HCT116 (cell line): ENCODE data around the gene TIMM21. TPM values are rescaled to one million over a fixed set of nuclear protein-coding genes. Genes with fewer than 3 reads are reported as not detected.

ENCODE experiments used
- ATAC-seq: fragments of 200-7000 bp; cut with Tn5 transposase; 2 replicates; pipeline ENCODE4 v1.9.1; 2020; ENCODE audit warnings: mild to moderate bottlenecking, moderate library complexity
- BruUV-seq: library from RNA; stranded (reverse); fragments of 400-500 nt; replicated peaks from 2 replicates; lab custom pipeline; 2021; lab: Mats Ljungman, UMichigan
- CTCF ChIA-PET: fragments of 300-600 bp; sonication (Branson Sonifier 250); formaldehyde crosslinking; loops from one replicate; lab custom pipeline; 2021; ENCODE audit warnings: antibody characterized with exemption; lab: Charles Lee
- POLR2A ChIA-PET: fragments of 300-600, 350-600 bp; sonication (Branson Sonifier 250); formaldehyde crosslinking; loops from one replicate; lab custom pipeline; 2021; ENCODE audit warnings: antibody characterized with exemption; lab: Charles Lee
- RAD21 ChIA-PET, 2 experiments: fragments of 300-600 bp; sonication (Branson Sonifier 250); formaldehyde crosslinking; loops; one replicate each; lab custom pipeline; 2023; ENCODE audit warnings: low total read pairs in 2 of 2; ENCODE audit not compliant: uncharacterized antibody in 2 of 2, unreplicated experiment in 2 of 2, low non-redundant PET in 1 of 2; lab: Charles Lee
- DNase-seq: peaks from one replicate; pipeline ENCODE4 v3.0.0-alpha.2; 2010; ENCODE audit warnings: low read depth, low spot score
- H2AFZ ChIP-seq: fragments of 200-600 bp; shearing (Covaris generic), sonication (generic); 2 replicates; pipeline ENCODE4 v1.6.1; 2017; ENCODE audit warnings: low read depth, mixed run types, mixed read lengths, antibody characterized with exemption, low read length; ENCODE audit not compliant: poor library complexity, severe bottlenecking
- H3K27ac ChIP-seq: 2 replicates; pipeline ENCODE4 v1.5.1; 2012; ENCODE audit warnings: low read depth, low read length
- H3K27me3 ChIP-seq: fragments of 200-600 bp; sonication (generic); 2 replicates; pipeline ENCODE4 v1.6.1; 2016; ENCODE audit warnings: mixed run types, low read length, mixed read lengths; ENCODE audit not compliant: insufficient read depth
- H3K36me3 ChIP-seq, 2 experiments: fragments of 200-500 bp in 1 of 2; fragments of 200-600 bp in 1 of 2; sonication (Bioruptor generic) in 1 of 2; sonication (generic) in 1 of 2; 2 replicates each; pipeline versions ENCODE4 v1.5.1 to v1.6.1; 2014 to 2016; ENCODE audit warnings: low read length in 2 of 2, inconsistent platforms in 1 of 2, mixed read lengths in 1 of 2, mixed run types in 1 of 2; ENCODE audit not compliant: insufficient read depth in 2 of 2, control insufficient read depth in 1 of 2
- H3K4me1 ChIP-seq, 2 experiments: fragments of 200-600 bp in 1 of 2; sonication (generic) in 1 of 2; 2 replicates each; pipeline versions ENCODE4 v1.5.1 to v1.6.1; 2012 to 2017; ENCODE audit warnings: low read length in 2 of 2, inconsistent platforms in 1 of 2, mild to moderate bottlenecking in 1 of 2, mixed read lengths in 1 of 2, mixed run types in 1 of 2, moderate library complexity in 1 of 2; ENCODE audit not compliant: insufficient read depth in 2 of 2, control insufficient read depth in 1 of 2
- H3K4me2 ChIP-seq: fragments of 200-600 bp; sonication (generic); 2 replicates; pipeline ENCODE4 v1.6.1; 2017; ENCODE audit warnings: mixed run types, low read length, mixed read lengths
- H3K4me3 ChIP-seq, 2 experiments: fragments of 200-600 bp in 1 of 2; sonication (generic) in 1 of 2; replicated peaks in 1 of 2; 2 replicates each; pipeline ENCODE4 v1.5.1; 2011 to 2016; ENCODE audit warnings: low read length in 2 of 2, control low read depth in 1 of 2, low read depth in 1 of 2, mild to moderate bottlenecking in 1 of 2, mixed read lengths in 1 of 2, mixed run types in 1 of 2
- H3K79me2 ChIP-seq: fragments of 200-600 bp; sonication (generic); 2 replicates; pipeline ENCODE4 v1.6.1; 2017; ENCODE audit warnings: mild to moderate bottlenecking, mixed run types, low read length, moderate library complexity, mixed read lengths; ENCODE audit not compliant: insufficient read depth
- H3K9ac ChIP-seq: fragments of 200-600 bp; sonication (generic); 2 replicates; pipeline ENCODE4 v1.6.1; 2016; ENCODE audit warnings: low read length, mixed read lengths
- H3K9me2 ChIP-seq: fragments of 200-600 bp; sonication (generic), shearing (Covaris generic); 2 replicates; pipeline ENCODE4 v1.6.1; 2017; ENCODE audit warnings: mixed run types, mild to moderate bottlenecking, moderate library complexity; ENCODE audit not compliant: insufficient read depth
- H3K9me3 ChIP-seq, 2 experiments: fragments of 200-500 bp in 1 of 2; fragments of 200-600 bp in 1 of 2; sonication (Bioruptor generic) in 1 of 2; sonication (generic) in 1 of 2; 2 replicates each; pipeline ENCODE4 v1.6.1; 2014 to 2017; ENCODE audit warnings: low read length in 2 of 2, mixed read lengths in 2 of 2, inconsistent platforms in 1 of 2, low read depth in 1 of 2, mild to moderate bottlenecking in 1 of 2, mixed run types in 1 of 2, moderate library complexity in 1 of 2; ENCODE audit not compliant: control insufficient read depth in 1 of 2, insufficient read depth in 1 of 2
- H4K20me1 ChIP-seq: fragments of 200-600 bp; sonication (generic), shearing (Covaris generic); 2 replicates; pipeline ENCODE4 v1.6.1; 2017; ENCODE audit warnings: mixed run types, mild to moderate bottlenecking, moderate library complexity; ENCODE audit not compliant: insufficient read depth
- CBX3 ChIP-seq: IDR thresholded peaks from 2 replicates; pipeline ENCODE4 v1.6.1; 2012; ENCODE audit warnings: low read depth
- CEBPB ChIP-seq: IDR thresholded peaks from 2 replicates; pipeline ENCODE4 v1.6.1; 2012; ENCODE audit warnings: low read depth
- CTCF ChIP-seq, 3 experiments: fragments of 200-600 bp in 1 of 3; sonication (generic) in 1 of 3; IDR thresholded peaks in 2 of 3; conservative IDR thresholded peaks in 1 of 3; 2 replicates each; pipeline ENCODE4 v1.5.1; 2012 to 2017; ENCODE audit warnings: low read depth in 2 of 3, low read length in 2 of 3, antibody characterized with exemption in 1 of 3, borderline replicate concordance in 1 of 3, control low read depth in 1 of 3, mild to moderate bottlenecking in 1 of 3, mixed read lengths in 1 of 3, mixed run types in 1 of 3, moderate library complexity in 1 of 3; ENCODE audit not compliant: insufficient read depth in 1 of 3
- JUND ChIP-seq: IDR thresholded peaks from 2 replicates; pipeline ENCODE4 v1.6.1; 2012
- MAX ChIP-seq: IDR thresholded peaks from 2 replicates; pipeline ENCODE4 v1.6.1; 2012
- POLR2A ChIP-seq: IDR thresholded peaks from 2 replicates; pipeline ENCODE4 v1.7.0; 2011; ENCODE audit warnings: borderline replicate concordance; ENCODE audit not compliant: insufficient read depth, insufficient read length; ENCODE audit errors: extremely low read depth
- POLR2AphosphoS5 ChIP-seq: IDR thresholded peaks from 2 replicates; pipeline ENCODE4 v1.6.1; 2011; ENCODE audit warnings: mild to moderate bottlenecking, low read depth, low read length, moderate library complexity
- RAD21 ChIP-seq: IDR thresholded peaks from 2 replicates; pipeline ENCODE4 v1.6.1; 2012; ENCODE audit warnings: low read depth, mild to moderate bottlenecking
- SIN3A ChIP-seq: IDR thresholded peaks from 2 replicates; pipeline ENCODE4 v1.6.1; 2012; ENCODE audit warnings: low read depth
- SP1 ChIP-seq: IDR thresholded peaks from 2 replicates; pipeline ENCODE4 v1.6.1; 2012; ENCODE audit warnings: low read depth
- ZFX ChIP-seq: fragments of 450-650 bp; IDR thresholded peaks from 2 replicates; pipeline ENCODE4 v1.6.1; 2017
- ZNF274 ChIP-seq: fragments of 200-500 bp; sonication (Bioruptor generic); IDR thresholded peaks from 2 replicates; pipeline ENCODE4 v1.6.1; 2014; ENCODE audit warnings: mild to moderate bottlenecking, low read depth, low read length, inconsistent platforms
- intact Hi-C: fragments of 100-400 bp; cut with micrococcal nuclease; formaldehyde crosslinking; loops from 2 replicates; pipeline ENCODE4 v1.10.0; 2022
- total RNA-seq: library from RNA; stranded (reverse); gene quantifications from one replicate; pipeline ENCODE4 v1.2.1, GENCODE V29; 2021; ENCODE audit not compliant: unreplicated experiment

Gene TIMM21
- total RNA-seq, 1 experiment from 2014 or later = 33.3 TPM

- Histone ChIP-seq H3K79me2 (no peaks in the 10 kb centered on the region), H3K36me3 (no peaks in the 10 kb centered on the region), H4K20me1 (no peaks in the 10 kb centered on the region; the same call in 1 of the 2 replicates), H3K4me1 (no peaks in the 10 kb centered on the region), H3K27me3 (peaks cover 9% of the 10 kb centered on the region; the same call in 1 of the 2 replicates), H3K9ac (no peak overlapping the region), H3K9me3 (no peaks in the 10 kb centered on the region), H3K4me2 (no peak overlapping the region), H2AFZ (no peak overlapping the region), H3K4me3 (no peak overlapping the region), H3K27ac (no peak overlapping the region)
- RAD21 ChIA-PET = no interaction called here
- no TSS peak for BruUV-seq
- ATAC-seq (no peak), DNase-seq (no peak)
- POLR2A ChIA-PET = no interaction called here
- CTCF ChIA-PET = no interaction called here
- intact Hi-C loops = no loop called here
- TF ChIP-seq ZNF274 (no peak), CBX3 (no peak), JUND (no peak), ZFX (no peak), POLR2AphosphoS5 (no peak), POLR2A (no peak), RAD21 (no peak)
- TF ChIP-seq, all 23 proteins: peak for 0
- H3K9me2 ChIP-seq = no peaks in the 10 kb centered on the region
Observed at GRCh38 chr18:74110976-74111375, 37.3 kb upstream of the TIMM21 start.

DNA sequence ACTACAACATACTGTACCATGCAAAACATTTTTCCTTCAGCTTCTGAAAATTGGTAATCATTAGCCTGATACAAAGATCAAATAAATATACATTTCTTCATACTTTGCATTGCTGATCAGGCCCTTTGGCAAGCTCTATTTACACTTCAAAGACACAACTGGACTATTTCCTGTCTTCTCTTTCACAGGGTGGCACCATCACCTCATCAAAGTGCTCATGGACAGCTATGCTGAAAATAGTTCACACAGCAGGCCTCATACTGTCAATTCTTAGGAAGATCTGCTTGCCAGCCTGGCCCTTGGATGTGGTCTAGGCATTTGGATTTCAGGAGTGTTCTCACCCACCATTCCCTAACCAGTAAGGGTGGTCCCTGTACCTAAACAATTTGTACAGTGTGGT, 34.6 kb upstream of the TIMM21 start:
- no peaks in the 10 kb centered on the region for H3K36me3 ChIP-seq
- POLR2A ChIA-PET = no interaction called here
- no TSS peak for BruUV-seq
- no peaks in the 10 kb centered on the region for H3K79me2 ChIP-seq
- no peaks in the 10 kb centered on the region for H3K9me2 ChIP-seq
- no peak for TF ChIP-seq POLR2A
- no peak for TF ChIP-seq SP1
- TF ChIP-seq SIN3A = no peak
- TF ChIP-seq MAX = no peak
- no peak for TF ChIP-seq CEBPB
- TF ChIP-seq ZNF274 = no peak
- TF ChIP-seq CTCF (IDR thresholded peaks at IDR 0.05 in 2 of 3, conservative IDR thresholded peaks at IDR 0.05 in 1 of 3; ENCODE audit: borderline replicate concordance in 1 of 3, insufficient read depth in 1 of 3, low read depth in 2 of 3, low read length in 2 of 3) = no peak
- TF ChIP-seq, all 23 proteins: peak for 0
- RAD21 ChIA-PET = no interaction called here
- no peak overlapping the region for H3K4me2 ChIP-seq
- H3K4me3 ChIP-seq = no peak overlapping the region
- no peaks in the 10 kb centered on the region for H3K9me3 ChIP-seq
- H3K4me1 ChIP-seq = no peaks in the 10 kb centered on the region
- H3K9ac ChIP-seq = no peak overlapping the region
- CTCF ChIA-PET = interaction anchor here (1.1 kb wide), 1 partner anchor 31 kb away, joined by 4 read pairs; no protein-coding TSS in a partner anchor
- H4K20me1 ChIP-seq = no peaks in the 10 kb centered on the region; the same call in 1 of the 2 replicates
- DNase-seq (no peak), ATAC-seq (no peak)
- H3K27me3 ChIP-seq = peaks cover 4% of the 10 kb centered on the region; the same call in 1 of the 2 replicates
- intact Hi-C loops = no loop called here
- H3K27ac ChIP-seq = no peak overlapping the region
- no peak overlapping the region for H2AFZ ChIP-seq
